Measurements from ENCODE around the gene IQGAP2.

Gene IQGAP2

GRCh38 chr5:76474377-76474776 is 71.3 kb downstream of the IQGAP2 start:
- TF ChIP-seq ARNTL (CRISPR knock-in tag; IDR thresholded peaks at IDR 0.05; ENCODE audit: borderline replicate concordance, low read depth) (no peak), ZFP3 (CRISPR knock-in tag; IDR thresholded peaks at IDR 0.05) (no peak), CSDC2 (CRISPR knock-in tag; IDR thresholded peaks at IDR 0.05) (no peak), GLIS3 (CRISPR knock-in tag; IDR thresholded peaks at IDR 0.05) (no peak), ESRRG (CRISPR knock-in tag; IDR thresholded peaks at IDR 0.05) (no peak), ZNF8 (CRISPR knock-in tag; IDR thresholded peaks at IDR 0.05) (no peak)
- TF ChIP-seq, protein P1, sequence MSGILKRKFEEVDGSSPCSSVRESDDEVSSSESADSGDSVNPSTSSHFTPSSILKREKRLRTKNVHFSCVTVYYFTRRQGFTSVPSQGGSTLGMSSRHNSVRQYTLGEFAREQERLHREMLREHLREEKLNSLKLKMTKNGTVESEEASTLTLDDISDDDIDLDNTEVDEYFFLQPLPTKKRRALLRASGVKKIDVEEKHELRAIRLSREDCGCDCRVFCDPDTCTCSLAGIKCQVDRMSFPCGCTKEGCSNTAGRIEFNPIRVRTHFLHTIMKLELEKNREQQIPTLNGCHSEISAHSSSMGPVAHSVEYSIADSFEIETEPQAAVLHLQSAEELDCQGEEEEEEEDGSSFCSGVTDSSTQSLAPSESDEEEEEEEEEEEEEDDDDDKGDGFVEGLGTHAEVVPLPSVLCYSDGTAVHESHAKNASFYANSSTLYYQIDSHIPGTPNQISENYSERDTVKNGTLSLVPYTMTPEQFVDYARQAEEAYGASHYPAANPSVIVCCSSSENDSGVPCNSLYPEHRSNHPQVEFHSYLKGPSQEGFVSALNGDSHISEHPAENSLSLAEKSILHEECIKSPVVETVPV (CRISPR knock-in tag; IDR thresholded peaks at IDR 0.05): no peak
- no peak for ATAC-seq

DNA sequence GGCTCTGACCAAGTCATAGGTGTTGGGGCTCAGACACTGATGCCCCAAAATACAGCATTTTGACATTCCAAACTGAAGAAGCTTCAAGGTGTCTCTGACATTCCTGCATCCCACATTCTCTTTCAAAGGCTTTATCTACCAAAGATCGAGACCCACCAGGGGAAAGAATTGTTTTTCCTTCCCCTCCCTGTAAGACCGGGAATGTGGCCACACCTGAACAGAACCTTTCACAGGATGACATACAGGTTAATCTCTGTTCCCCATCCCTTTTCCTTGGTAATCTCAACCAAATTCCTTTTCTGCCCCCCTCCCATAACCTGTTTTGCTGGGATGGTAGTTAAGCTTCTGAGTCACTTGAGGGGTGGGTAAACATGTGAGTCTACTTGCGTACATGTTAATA is 72.3 kb downstream of the IQGAP2 start:
- ATAC-seq: no peak
- TF ChIP-seq GLIS3 (CRISPR knock-in tag; IDR thresholded peaks at IDR 0.05) (no peak), TCF4 (CRISPR knock-in tag; IDR thresholded peaks at IDR 0.05; ENCODE audit: borderline replicate concordance) (no peak), ZNF565 (CRISPR knock-in tag; conservative IDR thresholded peaks at IDR 0.05; ENCODE audit: low read depth) (no peak), TOX (CRISPR knock-in tag; IDR thresholded peaks at IDR 0.05; ENCODE audit: borderline replicate concordance) (no peak), ARNTL (CRISPR knock-in tag; IDR thresholded peaks at IDR 0.05; ENCODE audit: borderline replicate concordance, low read depth) (no peak), ESRRG (CRISPR knock-in tag; IDR thresholded peaks at IDR 0.05) (no peak), CREB5 (CRISPR knock-in tag; IDR thresholded peaks at IDR 0.05; ENCODE audit: low read depth) (no peak)

- TF ChIP-seq OSR1 (CRISPR knock-in tag; IDR thresholded peaks at IDR 0.05) (no peak), GLIS3 (CRISPR knock-in tag; IDR thresholded peaks at IDR 0.05) (no peak), ESRRG (CRISPR knock-in tag; IDR thresholded peaks at IDR 0.05) (no peak)
- ATAC-seq: no peak
These were observed 72.9 kb downstream of the IQGAP2 start for GRCh38 chr5:76475936-76476335.

- ATAC-seq: no peak
- TF ChIP-seq TOX (CRISPR knock-in tag; IDR thresholded peaks at IDR 0.05; ENCODE audit: borderline replicate concordance) (no peak), SNAI2 (CRISPR knock-in tag; IDR thresholded peaks at IDR 0.05) (no peak), BACH2 (CRISPR knock-in tag; IDR thresholded peaks at IDR 0.05; ENCODE audit: borderline replicate concordance) (no peak), CREB5 (CRISPR knock-in tag; IDR thresholded peaks at IDR 0.05; ENCODE audit: low read depth) (no peak), RARB (CRISPR knock-in tag; IDR thresholded peaks at IDR 0.05) (no peak), PPARA (CRISPR knock-in tag; IDR thresholded peaks at IDR 0.05; ENCODE audit: borderline replicate concordance) (no peak), ZFP30 (CRISPR knock-in tag; IDR thresholded peaks at IDR 0.05) (no peak), OSR1 (CRISPR knock-in tag; IDR thresholded peaks at IDR 0.05) (no peak), ZNF8 (CRISPR knock-in tag; IDR thresholded peaks at IDR 0.05) (no peak), ISL1 (CRISPR knock-in tag; IDR thresholded peaks at IDR 0.05) (no peak), GLIS3 (CRISPR knock-in tag; IDR thresholded peaks at IDR 0.05) (no peak), TCF4 (CRISPR knock-in tag; IDR thresholded peaks at IDR 0.05; ENCODE audit: borderline replicate concordance) (no peak), POU6F1 (CRISPR knock-in tag; IDR thresholded peaks at IDR 0.05; ENCODE audit: borderline replicate concordance, low read depth) (no peak), ZFP3 (CRISPR knock-in tag; IDR thresholded peaks at IDR 0.05) (no peak), ZC3H10 (CRISPR knock-in tag; IDR thresholded peaks at IDR 0.05) (no peak), ZNF70 (CRISPR knock-in tag; IDR thresholded peaks at IDR 0.05) (no peak), ESRRG (CRISPR knock-in tag; IDR thresholded peaks at IDR 0.05) (no peak)
- TF ChIP-seq, protein P1 (CRISPR knock-in tag; IDR thresholded peaks at IDR 0.05): no peak
- TF ChIP-seq, protein P2, sequence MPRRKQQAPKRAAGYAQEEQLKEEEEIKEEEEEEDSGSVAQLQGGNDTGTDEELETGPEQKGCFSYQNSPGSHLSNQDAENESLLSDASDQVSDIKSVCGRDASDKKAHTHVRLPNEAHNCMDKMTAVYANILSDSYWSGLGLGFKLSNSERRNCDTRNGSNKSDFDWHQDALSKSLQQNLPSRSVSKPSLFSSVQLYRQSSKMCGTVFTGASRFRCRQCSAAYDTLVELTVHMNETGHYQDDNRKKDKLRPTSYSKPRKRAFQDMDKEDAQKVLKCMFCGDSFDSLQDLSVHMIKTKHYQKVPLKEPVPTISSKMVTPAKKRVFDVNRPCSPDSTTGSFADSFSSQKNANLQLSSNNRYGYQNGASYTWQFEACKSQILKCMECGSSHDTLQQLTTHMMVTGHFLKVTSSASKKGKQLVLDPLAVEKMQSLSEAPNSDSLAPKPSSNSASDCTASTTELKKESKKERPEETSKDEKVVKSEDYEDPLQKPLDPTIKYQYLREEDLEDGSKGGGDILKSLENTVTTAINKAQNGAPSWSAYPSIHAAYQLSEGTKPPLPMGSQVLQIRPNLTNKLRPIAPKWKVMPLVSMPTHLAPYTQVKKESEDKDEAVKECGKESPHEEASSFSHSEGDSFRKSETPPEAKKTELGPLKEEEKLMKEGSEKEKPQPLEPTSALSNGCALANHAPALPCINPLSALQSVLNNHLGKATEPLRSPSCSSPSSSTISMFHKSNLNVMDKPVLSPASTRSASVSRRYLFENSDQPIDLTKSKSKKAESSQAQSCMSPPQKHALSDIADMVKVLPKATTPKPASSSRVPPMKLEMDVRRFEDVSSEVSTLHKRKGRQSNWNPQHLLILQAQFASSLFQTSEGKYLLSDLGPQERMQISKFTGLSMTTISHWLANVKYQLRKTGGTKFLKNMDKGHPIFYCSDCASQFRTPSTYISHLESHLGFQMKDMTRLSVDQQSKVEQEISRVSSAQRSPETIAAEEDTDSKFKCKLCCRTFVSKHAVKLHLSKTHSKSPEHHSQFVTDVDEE (CRISPR knock-in tag; IDR thresholded peaks at IDR 0.05): no peak
These were observed 73.5 kb downstream of the IQGAP2 start for GRCh38 chr5:76476474-76477038.

Measured in SK-N-SH treated with all-trans-retinoic acid at 6 μM for 48 hours (cell line).